GM12878 (cell line): ENCODE measurements around the gene DBR1.

Experiments used
- ASH2L ChIP-seq: fragments of 300-600, 200-600 bp; sonication (generic); IDR thresholded peaks from 2 replicates; pipeline ENCODE4 v1.6.1; 2017; ENCODE audit warnings: low read depth, mild to moderate bottlenecking, borderline replicate concordance
- CTCF ChIP-seq, 3 experiments: IDR thresholded peaks in 2 of 3; conservative IDR thresholded peaks in 1 of 3; 2 replicates each; pipeline ENCODE4 v1.5.1; 2011; ENCODE audit warnings: low read depth in 3 of 3, low read length in 3 of 3, mild to moderate bottlenecking in 3 of 3, control low read depth in 2 of 3, moderate library complexity in 2 of 3, inconsistent platforms in 1 of 3, mixed read lengths in 1 of 3; ENCODE audit not compliant: control insufficient read depth in 2 of 3, insufficient read depth in 1 of 3; ENCODE audit errors: extremely low read depth in 1 of 3
- FOXM1 ChIP-seq: IDR thresholded peaks from 2 replicates; pipeline ENCODE4 v1.6.1; 2012; ENCODE audit warnings: low read depth, mild to moderate bottlenecking, inconsistent platforms, low read length, moderate library complexity
- IRF3 ChIP-seq: fragments of 450-650 bp; IDR thresholded peaks from 2 replicates; pipeline ENCODE4 v1.6.1; 2014; ENCODE audit warnings: mild to moderate bottlenecking
- RAD21 ChIP-seq: IDR thresholded peaks from 2 replicates; pipeline ENCODE4 v1.6.1; 2011; ENCODE audit warnings: mild to moderate bottlenecking, low read depth, low read length, moderate library complexity; ENCODE audit not compliant: insufficient read depth
- RCOR1 ChIP-seq: conservative IDR thresholded peaks from 2 replicates; pipeline ENCODE4 v1.6.1; 2012; ENCODE audit warnings: low read depth, low read length, improper control_type of control experiment
- RELB ChIP-seq: fragments of 450-650 bp; IDR thresholded peaks from 2 replicates; pipeline ENCODE4 v1.6.1; 2017; ENCODE audit warnings: low read depth, mild to moderate bottlenecking, moderate library complexity
- SMAD1 ChIP-seq: fragments of 450-650 bp; IDR thresholded peaks from 2 replicates; pipeline ENCODE4 v1.6.1; 2018; ENCODE audit warnings: mild to moderate bottlenecking, low read depth; ENCODE audit not compliant: partially characterized antibody
- SP1 ChIP-seq: IDR thresholded peaks from one replicate; pipeline ENCODE4 v1.6.1; 2011; ENCODE audit warnings: low read depth, low read length
- SREBF2 ChIP-seq: IDR thresholded peaks from 2 replicates; pipeline ENCODE4 v1.6.1; 2012; ENCODE audit warnings: mild to moderate bottlenecking, low read length
- TCF12 ChIP-seq: IDR thresholded peaks from 2 replicates; pipeline ENCODE4 v1.6.1; 2011; ENCODE audit warnings: low read depth, mild to moderate bottlenecking, low read length
- USF1 ChIP-seq: IDR thresholded peaks from 2 replicates; pipeline ENCODE4 v1.6.1; 2011; ENCODE audit warnings: borderline replicate concordance, low read depth, mild to moderate bottlenecking, moderate library complexity, mixed read lengths, low read length; ENCODE audit not compliant: insufficient read depth; ENCODE audit errors: extremely low read length

- TF ChIP-seq CTCF (IDR thresholded peaks at IDR 0.05 in 2 of 3, conservative IDR thresholded peaks at IDR 0.05 in 1 of 3; ENCODE audit: control insufficient read depth in 2 of 3, extremely low read depth in 1 of 3, insufficient read depth in 1 of 3, low read depth in 3 of 3, low read length in 3 of 3) = no peak
- no peak for TF ChIP-seq FOXM1
- no peak for TF ChIP-seq SP1
- TF ChIP-seq SREBF2 = no peak
- no peak for TF ChIP-seq RELB
- TF ChIP-seq USF1 = no peak
- TF ChIP-seq RCOR1 = no peak
- no peak for TF ChIP-seq ASH2L
- no peak for TF ChIP-seq RAD21
- no peak for TF ChIP-seq SMAD1
- TF ChIP-seq IRF3 = no peak
- no peak for TF ChIP-seq TCF12
Measured at GRCh38 chr3:138196023-138196422, 21.3 kb upstream of the DBR1 start.
